HG03139 (cell line): Measurements from ENCODE around the gene KCND2.

Source experiments
- ATAC-seq: cut with Tn5 transposase; IDR thresholded peaks from one replicate; pipeline ENCODE4 v1.9.1; 2021; ENCODE audit not compliant: unreplicated experiment

The KCND2 gene

DNA sequence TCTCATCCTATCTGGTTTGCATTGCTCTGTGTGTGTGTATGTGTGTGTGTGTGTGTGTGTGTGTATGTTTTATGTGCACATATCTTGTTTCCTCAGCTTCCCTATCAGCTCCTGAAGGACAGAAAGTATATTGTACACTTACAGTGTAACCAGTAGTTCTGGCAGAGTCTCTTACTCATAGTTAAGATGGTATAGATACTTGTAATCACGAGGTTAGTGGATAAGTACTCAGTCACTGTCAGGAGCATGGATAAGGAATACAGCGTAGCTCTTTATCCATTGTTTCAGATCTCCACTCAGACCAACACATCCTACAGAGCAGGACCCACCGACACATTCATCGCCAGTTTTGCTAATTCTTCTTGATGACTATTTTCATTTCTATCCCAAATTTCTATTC lies 309.9 kb downstream of the KCND2 start:
- ATAC-seq: no peak

DNA sequence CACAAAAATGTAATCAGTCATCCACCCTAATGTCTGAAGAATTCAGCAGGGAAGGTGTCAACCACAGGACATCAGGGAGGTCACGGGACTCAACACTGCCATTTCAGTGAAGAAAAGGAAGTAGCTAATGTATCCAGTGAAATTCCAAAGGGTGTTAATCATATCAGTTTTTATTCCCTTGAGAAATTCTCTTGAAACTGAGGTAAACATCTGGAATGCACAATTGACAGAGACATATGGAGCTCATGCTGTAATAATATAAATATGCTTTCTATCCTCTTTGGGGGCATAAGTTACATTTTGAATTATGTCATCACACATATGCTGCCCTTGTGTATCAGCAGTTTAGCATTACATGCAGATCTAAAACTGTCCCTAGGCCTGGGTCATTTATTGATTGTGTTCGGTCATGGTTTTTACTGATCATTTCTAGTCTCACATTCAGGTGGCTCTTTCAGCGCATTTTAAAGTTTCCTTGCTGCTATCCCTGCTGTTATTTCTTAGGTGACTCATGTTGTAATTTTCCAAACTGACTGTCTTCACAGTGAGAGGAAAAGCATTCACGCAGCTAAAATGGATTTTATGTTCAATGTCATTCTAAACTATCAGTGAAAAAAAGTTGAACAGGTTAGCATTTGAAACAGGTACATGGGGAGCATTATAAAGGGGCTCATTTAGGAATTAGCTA lies 311.1 kb downstream of the KCND2 start:
- no peak for ATAC-seq

DNA sequence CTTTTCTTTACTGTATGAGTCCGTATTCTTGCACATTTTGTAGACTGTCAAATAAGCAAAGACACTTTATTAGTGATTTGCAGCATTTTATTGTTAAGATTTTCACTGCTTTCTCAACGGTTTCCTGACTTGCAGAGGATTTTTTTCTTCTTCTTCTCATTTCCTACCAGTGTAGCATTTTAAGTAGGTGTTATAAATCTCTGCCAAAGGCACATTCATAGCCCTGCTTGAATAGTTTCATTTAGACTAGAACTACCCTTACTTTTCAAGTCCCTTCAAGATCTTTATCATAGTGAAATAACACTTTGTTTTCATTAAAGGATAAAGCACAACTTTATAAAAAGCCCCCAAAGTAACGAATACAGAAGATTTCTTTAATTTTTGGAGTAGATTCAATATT lies 313.6 kb downstream of the KCND2 start:
- ATAC-seq: no peak

DNA sequence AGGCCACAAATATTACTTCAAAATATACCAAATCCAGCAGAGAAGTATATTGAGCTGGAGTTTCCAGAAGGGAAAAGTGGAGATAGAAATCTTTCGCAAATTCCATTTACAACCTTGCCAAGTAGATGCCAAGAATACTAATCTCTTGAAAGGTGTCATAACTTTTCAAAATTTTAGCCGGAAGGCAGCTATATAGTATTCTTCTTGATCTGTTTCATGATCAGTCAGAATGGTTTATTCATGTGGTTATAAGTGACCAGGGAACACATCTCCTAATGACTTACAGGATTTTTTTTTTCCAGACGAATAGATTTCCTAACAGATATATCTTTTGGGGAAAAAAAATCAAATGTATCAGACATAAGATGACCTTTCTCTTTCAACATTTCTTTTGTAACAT lies 314.3 kb downstream of the KCND2 start:
- ATAC-seq: no peak

DNA sequence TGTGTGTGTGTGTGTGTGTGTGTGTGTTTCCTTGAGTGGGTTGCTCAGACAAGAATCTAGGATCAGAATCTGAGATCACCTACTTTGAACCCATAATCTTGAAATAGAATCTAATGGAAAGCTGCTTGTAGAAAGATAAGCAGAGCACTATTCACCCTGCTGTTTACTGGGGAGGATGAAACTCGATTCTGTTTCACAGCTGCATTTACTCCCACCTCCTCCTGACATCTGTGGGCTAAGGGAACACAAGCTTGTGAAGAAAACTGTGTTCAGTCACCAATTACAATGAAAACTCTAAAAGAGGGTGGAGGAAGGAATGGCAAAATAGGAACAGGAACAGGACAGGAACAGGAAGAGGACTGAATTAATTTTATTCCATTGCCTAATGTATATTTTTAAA lies 315.4 kb downstream of the KCND2 start:
- no peak for ATAC-seq

DNA sequence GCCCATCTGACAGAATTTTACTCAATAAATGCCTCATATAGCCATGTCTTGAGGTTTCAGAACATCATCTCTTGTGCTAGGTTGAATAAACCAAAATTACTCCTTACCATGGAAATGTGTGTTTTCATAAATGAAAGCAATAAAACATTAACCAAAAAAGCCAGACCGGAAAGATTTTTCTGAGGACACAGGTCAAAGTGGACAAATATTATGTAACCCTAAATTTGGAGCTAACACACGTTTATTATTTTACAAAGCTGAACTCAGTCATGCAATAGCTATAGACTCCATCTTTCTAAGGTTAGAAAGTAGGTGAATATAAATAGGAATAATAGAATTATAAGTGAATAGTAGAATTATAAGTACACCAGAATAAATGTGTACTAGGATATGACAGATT lies 315.9 kb downstream of the KCND2 start:
- no peak for ATAC-seq

DNA sequence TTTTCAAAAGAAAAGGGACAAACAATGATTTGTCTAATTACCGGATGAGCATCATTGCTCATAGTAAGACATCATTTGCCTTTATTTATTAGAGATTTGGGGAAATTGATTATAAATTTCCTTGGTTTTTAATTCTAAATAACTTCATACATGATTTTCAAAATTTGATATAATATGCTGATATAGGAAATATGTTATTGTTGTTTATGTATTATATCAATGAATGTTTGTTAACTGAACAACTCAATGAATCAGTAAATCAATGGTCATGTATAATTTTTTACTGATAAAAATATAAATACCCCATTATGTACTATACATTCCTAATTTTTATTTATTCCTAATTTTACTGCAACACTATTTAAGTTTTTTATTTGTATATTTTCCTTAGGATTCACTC lies 327.6 kb downstream of the KCND2 start:
- no peak for ATAC-seq

DNA sequence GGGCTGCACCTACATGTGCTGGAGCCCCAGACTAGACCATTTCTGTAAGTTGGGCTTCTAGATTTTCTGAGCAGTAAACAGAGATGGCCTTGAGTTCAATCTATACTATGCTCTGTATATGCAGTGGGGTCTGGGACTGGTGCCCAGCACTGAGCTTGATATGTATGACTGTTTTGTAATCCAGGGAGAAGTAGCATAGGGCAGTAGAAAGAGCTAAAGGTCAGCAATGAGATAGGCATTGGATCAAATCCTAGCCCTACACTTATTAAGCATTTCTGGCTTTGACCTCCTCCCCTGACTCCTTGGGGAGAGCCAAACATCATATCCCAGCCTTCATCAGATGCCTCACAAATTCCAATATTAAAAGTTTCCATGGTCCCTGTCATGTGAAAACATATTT lies 330.4 kb downstream of the KCND2 start:
- no peak for ATAC-seq

DNA sequence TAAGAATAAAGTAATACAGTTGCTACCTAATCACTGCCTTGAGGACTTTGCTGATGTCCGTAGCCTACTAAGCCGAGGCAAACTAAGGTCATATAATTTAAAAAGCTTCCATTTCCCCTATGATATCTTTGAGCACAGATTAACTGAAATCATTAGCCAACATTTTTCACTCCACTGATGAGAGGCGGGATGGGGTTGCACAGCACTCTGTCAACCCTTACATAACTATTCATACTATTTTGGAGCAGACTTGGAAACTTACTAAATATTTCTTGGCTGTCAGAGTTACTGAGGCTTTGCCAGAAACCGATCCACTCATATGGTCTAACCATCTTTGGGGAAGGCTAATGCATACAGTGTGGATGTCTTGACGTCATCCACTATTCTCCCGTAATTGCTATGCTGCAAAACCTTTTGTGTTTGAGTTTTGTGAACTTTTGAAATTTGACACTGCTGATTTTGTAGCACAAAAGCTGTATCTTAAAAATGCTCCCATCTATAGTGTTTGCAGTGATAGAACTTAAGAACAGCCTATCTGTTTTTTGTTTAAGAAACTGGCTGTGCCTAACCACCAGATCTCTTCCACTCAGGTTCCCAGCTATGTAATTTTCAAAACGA lies 336.3 kb downstream of the KCND2 start:
- ATAC-seq: no peak

DNA sequence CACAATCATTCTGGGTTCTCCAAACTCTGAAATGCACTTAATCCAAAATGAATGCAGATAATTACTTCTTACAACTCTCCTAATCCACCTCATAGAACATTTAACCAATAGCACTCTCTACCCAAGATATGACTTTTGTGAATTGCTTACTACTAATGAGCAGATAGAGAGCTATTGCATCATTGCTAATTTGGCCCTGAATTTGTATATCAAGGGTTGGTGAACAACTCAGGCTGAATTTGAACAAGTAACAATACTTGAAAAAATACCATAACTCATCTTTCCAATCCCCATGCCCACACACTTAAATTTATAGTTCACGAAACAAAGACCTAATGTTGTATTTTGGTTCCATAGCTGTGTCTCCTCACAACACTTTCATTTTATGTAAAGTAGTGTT lies 339.0 kb downstream of the KCND2 start:
- ATAC-seq: no peak

DNA sequence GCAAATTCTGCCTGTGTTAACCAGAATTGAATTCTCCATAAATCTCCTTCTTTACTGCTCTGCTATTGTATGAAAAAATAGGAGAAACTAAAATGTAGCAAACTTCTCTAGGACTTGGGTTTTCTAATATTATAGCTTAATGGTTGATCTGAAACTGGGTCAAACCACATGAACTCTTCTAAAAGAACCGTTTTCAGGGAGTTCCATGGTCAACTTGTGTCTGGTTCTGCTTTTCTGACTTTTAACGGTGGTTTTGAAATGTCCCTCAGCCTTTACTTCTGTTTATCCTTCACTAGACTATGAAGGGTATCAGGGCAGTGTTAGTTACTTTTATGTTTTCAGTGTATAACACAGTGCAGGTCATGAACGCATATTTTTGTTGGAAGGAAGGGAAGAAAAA lies 342.7 kb downstream of the KCND2 start:
- ATAC-seq: no peak

DNA sequence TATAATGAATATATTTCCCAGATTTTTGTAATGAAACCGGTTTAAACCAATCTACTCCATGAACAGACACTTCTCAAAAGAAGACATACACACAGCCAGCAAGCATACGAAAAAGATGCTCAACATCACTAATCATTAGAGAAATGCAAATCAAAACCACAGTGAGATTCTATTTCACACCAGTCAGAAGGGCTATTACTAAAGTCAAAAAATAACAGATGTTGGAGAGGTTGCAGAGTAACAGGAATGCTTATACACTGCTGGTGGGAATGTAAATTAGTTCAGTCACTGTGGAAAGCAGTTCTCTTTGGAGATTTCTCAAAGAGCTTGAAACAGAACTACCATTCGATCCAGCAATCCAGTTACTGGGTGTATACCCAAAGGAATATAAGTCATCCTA lies 344.3 kb downstream of the KCND2 start:
- no peak for ATAC-seq

DNA sequence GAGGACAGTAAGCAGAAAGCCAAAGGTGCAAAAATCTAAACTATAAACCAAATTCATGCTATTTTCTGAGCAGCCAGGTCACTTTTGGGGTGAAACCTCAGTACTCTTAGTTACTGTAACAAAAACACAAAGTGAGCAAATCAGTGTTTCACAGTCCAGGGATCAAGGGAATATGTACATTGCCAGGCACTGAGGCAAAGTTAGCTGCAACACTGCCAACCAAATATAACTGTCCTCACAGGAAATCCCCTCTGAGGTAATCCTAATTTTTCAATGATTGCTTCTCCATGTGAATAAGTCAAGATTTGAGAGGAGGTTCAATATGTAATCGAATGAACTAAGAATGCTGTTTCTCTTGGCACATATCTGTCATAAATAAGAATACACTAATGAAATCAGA lies 355.3 kb downstream of the KCND2 start:
- ATAC-seq: no peak

DNA sequence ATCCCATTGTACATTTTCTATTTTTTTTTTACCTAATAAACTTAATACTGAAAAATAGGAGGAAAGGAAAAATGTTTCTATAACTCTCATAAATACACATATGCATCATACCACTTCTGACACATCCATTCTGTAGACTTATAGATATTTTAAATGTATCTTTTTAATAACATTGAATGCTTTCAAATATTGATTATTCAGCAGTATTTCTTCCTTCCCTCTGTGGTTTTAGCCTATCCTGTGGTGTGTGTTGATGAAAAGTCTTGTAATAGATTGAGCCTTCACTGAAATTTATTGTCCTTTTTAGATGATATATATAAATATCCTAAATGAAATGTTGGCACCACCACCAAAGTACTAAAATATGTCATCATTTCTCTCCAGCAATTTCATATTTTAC lies 366.9 kb downstream of the KCND2 start:
- no peak for ATAC-seq

DNA sequence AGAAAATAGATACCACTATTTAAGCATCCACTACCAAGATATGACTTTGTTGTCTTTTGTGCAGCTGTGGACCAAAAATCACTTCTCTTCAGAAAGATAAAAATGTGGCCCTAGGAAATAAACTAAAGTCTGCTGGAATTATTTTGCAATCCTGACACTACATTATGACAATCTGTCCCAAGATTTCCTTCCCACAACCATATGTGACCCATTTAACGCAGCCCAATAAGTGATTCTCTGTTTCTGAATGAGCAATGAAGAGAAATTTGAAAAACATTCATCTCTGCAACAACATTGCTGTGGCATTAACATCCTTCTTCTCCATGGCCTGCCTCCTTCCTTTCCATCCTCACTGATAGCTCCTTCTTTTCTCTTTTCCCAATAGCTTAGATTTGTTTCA lies 373.0 kb downstream of the KCND2 start:
- no peak for ATAC-seq

DNA sequence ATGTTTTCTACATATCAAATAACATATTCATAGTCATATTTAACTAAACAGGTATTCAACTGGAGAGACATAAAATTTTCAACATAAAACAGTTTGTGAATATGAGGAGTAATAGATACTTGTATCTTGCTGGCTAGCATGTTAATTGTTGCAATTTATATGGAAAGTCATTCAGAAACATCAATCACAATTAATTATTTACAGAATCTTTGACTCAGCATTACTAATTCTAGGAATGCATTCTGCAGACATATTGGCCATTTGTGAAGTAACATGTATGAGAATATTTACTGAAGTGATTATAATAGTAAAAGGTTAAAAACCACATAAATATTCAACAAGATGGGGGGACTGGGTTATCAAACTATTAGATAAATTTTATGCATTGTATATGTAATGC lies 381.3 kb downstream of the KCND2 start:
- no peak for ATAC-seq

DNA sequence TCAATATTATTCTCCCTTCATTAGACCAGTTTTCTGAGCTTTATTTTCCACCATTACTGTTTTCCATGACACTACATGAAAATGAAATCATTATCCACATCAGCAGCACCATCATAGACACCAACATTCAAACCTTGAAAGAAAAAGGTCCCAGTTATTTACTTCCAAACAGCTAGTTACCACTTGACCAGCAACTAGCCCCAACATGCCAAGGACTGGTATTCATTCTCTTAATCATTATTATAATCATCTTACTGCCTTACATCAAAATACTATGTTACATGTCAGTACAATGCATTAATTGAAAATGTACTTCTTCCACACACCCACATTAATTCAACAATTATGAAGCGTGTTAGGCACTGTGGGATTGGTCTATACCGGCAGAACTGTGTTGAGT lies 385.5 kb downstream of the KCND2 start:
- ATAC-seq: no peak

DNA sequence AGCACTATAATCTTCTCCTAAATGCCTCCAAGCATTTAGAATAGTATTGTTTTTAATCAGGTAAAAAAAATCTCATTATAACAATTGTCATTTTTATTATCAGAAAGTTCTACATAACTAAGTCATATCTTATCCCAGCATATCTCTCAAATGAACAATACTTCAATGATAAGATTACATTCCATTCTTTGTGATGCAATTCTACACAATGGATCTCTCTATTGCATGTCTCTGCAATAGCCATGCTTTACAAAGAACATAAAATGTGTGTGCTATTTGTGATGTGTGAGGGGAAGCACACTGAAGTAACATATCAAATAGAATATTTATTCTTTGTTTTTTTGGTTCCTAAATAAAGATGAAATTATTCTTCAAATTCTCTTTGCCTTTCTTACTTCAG lies 389.3 kb downstream of the KCND2 start:
- ATAC-seq: no peak

DNA sequence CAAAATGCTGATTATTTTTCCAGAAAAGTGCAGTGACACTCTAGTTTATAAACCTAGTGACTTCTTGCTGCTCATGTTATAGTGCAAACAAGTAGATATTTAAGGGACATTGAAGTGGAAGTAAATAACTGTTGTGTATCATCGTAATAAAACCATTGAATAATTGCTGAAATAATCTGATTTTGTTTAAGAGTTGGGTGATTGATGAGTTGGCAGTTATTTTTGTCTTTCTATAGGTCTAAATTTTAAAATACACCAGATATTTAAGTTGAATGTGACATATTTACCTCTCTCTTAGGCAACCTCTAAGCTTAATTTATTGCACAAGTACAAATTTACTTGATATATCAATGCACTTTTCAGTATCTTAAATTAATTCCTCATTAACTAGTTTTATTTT lies 392.1 kb downstream of the KCND2 start:
- ATAC-seq: no peak

DNA sequence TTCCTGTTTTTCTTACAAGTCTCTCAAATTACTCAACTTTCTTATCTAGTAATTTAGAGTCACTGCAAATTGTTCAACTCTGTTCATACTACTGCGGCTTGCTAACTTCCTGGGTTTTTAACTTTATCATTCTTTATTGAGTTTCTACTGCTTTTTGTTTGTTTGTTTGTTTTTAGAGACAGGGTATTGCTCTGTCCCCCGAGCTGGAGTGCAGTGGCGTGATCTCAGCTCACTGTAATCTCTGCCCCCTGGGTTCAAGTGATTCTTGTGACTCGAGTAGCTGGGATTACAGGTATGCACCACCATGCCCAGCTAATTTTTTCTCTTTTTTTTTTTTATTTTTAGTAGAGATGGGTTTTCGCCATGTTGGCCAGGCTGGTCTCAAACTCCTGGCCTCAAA lies 402.1 kb downstream of the KCND2 start:
- no peak for ATAC-seq

DNA sequence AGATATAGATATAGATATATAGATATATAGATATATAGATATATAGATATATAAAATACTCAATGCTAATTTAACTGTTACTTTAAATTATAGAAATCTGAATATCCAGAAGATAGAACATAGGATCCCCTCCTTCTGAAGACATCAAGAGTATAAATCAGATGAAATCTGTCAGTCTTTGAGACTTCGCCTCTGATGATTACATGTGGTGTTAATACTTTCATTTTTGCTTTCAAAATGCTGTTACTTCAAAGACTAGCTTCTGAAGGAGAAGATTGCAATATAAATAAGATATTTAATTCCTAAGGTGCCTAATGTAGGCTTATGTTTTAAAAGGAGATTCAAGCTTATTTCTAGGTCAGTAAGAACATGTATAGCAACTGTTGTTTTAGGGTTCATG lies 404.6 kb downstream of the KCND2 start:
- no peak for ATAC-seq

DNA sequence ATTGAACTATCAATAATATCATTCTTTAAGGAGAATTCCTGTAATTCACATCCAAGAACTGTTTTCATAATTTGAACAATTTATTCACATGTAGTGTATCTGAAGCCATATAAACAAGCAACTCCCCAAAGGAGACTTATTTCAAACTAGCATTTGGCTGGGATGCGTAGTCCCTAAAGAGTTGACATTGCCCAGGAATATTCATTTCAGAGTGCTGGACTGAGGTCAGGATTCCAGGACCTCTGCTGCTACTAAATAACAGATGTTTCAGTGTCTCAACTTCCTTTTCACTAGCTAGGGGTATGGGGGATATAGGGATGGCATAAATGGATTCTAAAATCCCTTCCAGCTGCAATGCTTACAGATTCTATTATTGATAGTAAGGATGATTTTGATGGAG lies 408.0 kb downstream of the KCND2 start:
- ATAC-seq: no peak

DNA sequence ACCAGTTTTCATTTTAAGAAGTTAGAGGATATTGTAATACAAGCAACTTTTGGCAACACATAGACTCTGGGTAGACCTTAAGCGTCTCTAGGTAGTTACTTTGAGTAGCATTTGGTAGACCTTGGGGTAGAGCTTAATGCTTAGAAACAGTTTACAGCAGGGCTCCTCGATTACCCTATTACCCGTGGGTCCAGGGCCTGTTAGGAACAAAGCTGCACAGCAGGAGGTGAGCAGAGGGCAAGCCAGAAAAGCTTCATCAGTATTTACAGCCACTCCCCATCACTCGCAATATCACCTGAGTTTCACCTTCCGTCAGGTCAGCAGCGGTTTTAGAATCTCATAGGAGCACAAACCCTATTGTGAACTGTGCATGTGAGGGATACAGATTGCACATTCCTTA lies 411.5 kb downstream of the KCND2 start:
- ATAC-seq: no peak
